AG04450 (cell line): Measurements from ENCODE around the gene NFS1. TPM values are rescaled to one million over a fixed set of nuclear protein-coding genes. Genes with fewer than 3 reads are reported as not detected.

Experiments used
- CTCF ChIA-PET: fragments of 300-600, 350-600 bp; formaldehyde crosslinking; extraction: SDS; loops from one replicate; lab custom pipeline; 2022; ENCODE audit warnings: antibody characterized with exemption, inconsistent platforms; lab: Charles Lee
- POLR2A ChIA-PET: fragments of 350-600 bp; formaldehyde crosslinking; extraction: SDS; loops from one replicate; lab custom pipeline; 2021; ENCODE audit warnings: antibody characterized with exemption, inconsistent platforms; lab: Yijun Ruan, JAX
- DNase-seq: peaks from one replicate; pipeline ENCODE4 v3.0.0-alpha.2; 2011; ENCODE audit warnings: low read depth, low spot score
- H3K27ac ChIP-seq: one replicate; pipeline ENCODE4 v1.5.1; 2012; ENCODE audit warnings: low read depth, low read length, control low read depth
- H3K27me3 ChIP-seq: one replicate; pipeline ENCODE4 v1.6.0; 2012; ENCODE audit warnings: low read length; ENCODE audit not compliant: control insufficient read depth, insufficient read depth
- H3K4me3 ChIP-seq: 2 replicates; pipeline ENCODE4 v1.5.1; 2011; ENCODE audit warnings: mild to moderate bottlenecking, low read depth, low read length, control low read depth
- H3K9me3 ChIP-seq: 2 replicates; pipeline ENCODE4 v1.5.1; 2012; ENCODE audit warnings: low read length; ENCODE audit not compliant: control insufficient read depth, insufficient read depth
- polyA plus RNA-seq: library from polyadenylated mRNA; depleted of rRNA; stranded (reverse); fragments of >200 nt; gene quantifications from 2 replicates; pipeline ENCODE4 v1.2.3, GENCODE V29; 2011
- TF ChIP-seq, protein P1 (sequence below): IDR thresholded peaks from 2 replicates; pipeline ENCODE4 v1.5.1; 2011; ENCODE audit warnings: low read depth, low read length, control low read depth, inconsistent platforms

Gene NFS1
- polyA plus RNA-seq, 1 experiment, result 44.4 TPM

DNA sequence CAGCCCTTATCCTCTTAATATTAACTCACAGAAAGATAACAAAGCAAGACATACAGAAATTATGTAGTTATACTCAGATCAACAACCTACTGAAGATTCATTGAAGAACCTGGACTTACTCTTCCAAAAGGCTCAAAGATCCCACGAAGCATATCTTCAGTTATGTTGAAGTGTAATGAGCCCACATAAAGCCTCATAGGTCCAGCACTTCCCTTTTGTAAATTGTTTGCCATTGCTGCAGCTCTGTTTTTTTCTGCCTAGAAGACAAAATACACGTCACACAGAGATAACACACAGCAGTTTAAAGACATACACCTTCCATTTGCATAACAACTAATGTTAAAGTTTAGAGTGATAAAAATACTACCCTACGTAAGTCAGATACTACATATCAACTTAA, 22.5 kb upstream of the NFS1 start:
- ChIA-PET CTCF (no interaction called here), POLR2A (interaction anchor here (0.6 to 1.3 kb wide), 2 partner anchors 20 to 97 kb away, joined by 5 to 6 read pairs; partner anchors contain the start of gene RBM39)
- TF ChIP-seq, protein P1, sequence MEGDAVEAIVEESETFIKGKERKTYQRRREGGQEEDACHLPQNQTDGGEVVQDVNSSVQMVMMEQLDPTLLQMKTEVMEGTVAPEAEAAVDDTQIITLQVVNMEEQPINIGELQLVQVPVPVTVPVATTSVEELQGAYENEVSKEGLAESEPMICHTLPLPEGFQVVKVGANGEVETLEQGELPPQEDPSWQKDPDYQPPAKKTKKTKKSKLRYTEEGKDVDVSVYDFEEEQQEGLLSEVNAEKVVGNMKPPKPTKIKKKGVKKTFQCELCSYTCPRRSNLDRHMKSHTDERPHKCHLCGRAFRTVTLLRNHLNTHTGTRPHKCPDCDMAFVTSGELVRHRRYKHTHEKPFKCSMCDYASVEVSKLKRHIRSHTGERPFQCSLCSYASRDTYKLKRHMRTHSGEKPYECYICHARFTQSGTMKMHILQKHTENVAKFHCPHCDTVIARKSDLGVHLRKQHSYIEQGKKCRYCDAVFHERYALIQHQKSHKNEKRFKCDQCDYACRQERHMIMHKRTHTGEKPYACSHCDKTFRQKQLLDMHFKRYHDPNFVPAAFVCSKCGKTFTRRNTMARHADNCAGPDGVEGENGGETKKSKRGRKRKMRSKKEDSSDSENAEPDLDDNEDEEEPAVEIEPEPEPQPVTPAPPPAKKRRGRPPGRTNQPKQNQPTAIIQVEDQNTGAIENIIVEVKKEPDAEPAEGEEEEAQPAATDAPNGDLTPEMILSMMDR, result no peak
- H3K27ac ChIP-seq, result no peak overlapping the region
- no peaks in the 10 kb centered on the region for H3K9me3 ChIP-seq
- no peak for DNase-seq
- H3K27me3 ChIP-seq, result no peaks in the 10 kb centered on the region
- H3K4me3 ChIP-seq, result no peak overlapping the region

DNA sequence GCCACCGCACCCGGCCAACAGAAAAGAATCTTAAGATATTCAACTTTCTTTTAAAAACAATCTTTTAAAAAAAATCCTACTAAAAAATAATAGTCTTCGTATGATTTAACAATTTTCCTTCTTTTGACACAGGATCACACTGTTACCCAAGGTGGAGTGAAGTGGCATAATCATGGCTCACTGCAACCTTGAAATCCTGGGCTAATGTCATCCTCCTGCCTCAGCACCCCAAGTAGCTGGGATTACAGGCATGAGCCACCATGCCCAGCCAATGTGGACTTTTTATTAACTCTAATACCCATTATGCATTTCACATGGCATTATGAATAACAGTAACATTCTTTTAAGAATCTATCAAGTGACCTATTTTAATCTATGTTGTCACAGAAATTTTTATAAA, 22.1 kb upstream of the NFS1 start:
- Histone ChIP-seq H3K27ac (no peak overlapping the region), H3K27me3 (no peaks in the 10 kb centered on the region), H3K9me3 (no peaks in the 10 kb centered on the region), H3K4me3 (no peak overlapping the region)
- ChIA-PET CTCF (no interaction called here), POLR2A (interaction anchor here (1.3 kb wide), 1 partner anchor 21 kb away, joined by 5 read pairs; the partner anchor contains the start of gene RBM39)
- no peak for DNase-seq
- TF ChIP-seq, protein P1, result no peak

DNA sequence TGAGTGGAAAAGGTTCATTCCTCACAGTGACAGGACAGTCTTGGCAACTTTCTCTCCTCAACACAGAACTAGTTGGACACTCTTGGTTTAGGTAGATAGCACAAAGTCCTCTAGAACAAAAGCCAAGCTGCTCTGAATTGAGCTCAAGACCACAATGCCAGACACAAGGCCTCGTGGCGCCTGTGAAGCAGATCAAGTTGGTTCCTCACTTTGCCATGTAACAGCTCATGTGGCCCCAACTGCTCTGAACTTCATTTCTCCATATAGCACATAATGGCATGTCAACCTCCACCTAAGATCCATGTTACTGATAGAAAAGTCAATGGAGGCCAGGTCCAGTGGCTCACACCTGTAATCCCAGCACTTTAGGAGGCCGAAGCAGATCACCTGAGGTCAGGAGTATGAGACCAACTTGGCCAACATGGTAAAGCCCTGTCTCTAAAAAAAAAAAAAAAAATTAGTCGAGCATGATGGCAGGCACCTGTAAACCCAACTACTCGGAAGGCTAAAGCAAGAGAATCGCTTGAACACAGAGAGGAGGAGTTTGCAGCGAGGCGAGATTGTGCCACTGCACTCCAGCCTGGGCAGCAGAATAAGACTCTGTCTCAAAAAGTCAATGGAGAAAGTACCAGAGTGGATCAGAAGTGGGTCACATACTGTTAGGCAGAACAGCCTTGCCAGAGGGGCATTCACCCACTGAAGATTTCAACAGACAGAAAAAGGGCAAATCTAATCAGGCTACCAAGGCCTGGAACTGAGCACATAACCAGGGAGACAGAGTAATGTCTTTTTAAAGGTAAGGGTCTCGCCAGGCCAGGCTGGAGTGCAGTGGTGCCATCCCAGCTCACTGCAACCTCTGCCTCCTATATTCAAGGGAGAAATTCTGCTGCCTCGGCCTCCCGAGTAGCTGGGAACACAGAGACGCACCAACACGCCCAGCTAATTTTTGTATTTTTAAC, 21.3 kb upstream of the NFS1 start:
- H3K27me3 ChIP-seq, result no peaks in the 10 kb centered on the region
- H3K4me3 ChIP-seq, result no peak overlapping the region
- TF ChIP-seq, protein P1, result no peak
- H3K27ac ChIP-seq, result no peak overlapping the region
- no peak for DNase-seq
- no peaks in the 10 kb centered on the region for H3K9me3 ChIP-seq
- ChIA-PET POLR2A (interaction anchor here (0.6 to 2.3 kb wide), 5 partner anchors 8 to 159 kb away, joined by 4 to 9 read pairs (median 5); partner anchors contain the start of gene RBM39), CTCF (no interaction called here)

DNA sequence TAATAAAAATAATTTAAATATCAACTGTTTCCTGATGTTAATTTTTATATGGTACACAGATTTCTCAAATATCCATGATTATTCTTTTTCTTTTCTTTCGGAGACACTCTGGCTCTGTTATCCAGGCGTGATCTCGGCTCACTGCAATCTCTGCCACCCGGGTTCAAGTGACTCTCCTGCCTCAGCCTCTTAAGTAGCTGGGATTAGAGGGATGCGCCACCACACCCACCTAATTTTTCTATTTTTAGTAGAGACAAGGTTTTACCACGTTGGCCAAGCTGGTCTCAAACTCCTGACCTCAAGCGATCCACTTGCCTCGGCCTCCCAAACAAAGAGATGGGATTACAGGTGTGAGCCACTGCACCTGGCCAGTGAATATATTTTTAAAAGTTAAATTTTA, 20.6 kb upstream of the NFS1 start:
- Histone ChIP-seq H3K9me3 (no peaks in the 10 kb centered on the region), H3K4me3 (no peak overlapping the region), H3K27me3 (no peaks in the 10 kb centered on the region), H3K27ac (no peak overlapping the region)
- CTCF ChIA-PET, result no interaction called here
- DNase-seq, result no peak
- TF ChIP-seq, protein P1, result no peak
- POLR2A ChIA-PET, result interaction anchor here (1.4 to 2.3 kb wide), 3 partner anchors 9 to 23 kb away, joined by 4 to 9 read pairs (median 6); partner anchors contain the start of gene RBM39
